WTC11 (cell line): ENCODE results near the gene NNMT. TPM values are rescaled to one million over a fixed set of nuclear protein-coding genes. Genes with fewer than 3 reads are reported as not detected.

Experiments
- ATAC-seq: fragments of 200-7000 bp; cut with Tn5 transposase; 2 replicates; pipeline ENCODE4 v1.10.0; 2021; ENCODE audit warnings: mild to moderate bottlenecking, moderate library complexity
- CTCF ChIA-PET: fragments of 300-600 bp; sonication (Branson Sonifier 250); formaldehyde crosslinking; loops from one replicate; lab custom pipeline; 2021; ENCODE audit warnings: antibody characterized with exemption; lab: Charles Lee
- POLR2A ChIA-PET: fragments of 350-600 bp; sonication (Branson Sonifier 250); formaldehyde crosslinking; loops from one replicate; lab custom pipeline; 2021; ENCODE audit warnings: antibody characterized with exemption; lab: Charles Lee
- DNase-seq: peaks from one replicate; pipeline ENCODE4 v3.0.0; 2021; ENCODE audit warnings: low spot score
- H3K27ac Mint-ChIP-seq: 2 replicates; pipeline ENCODE4 v1.8.0; 2021; ENCODE audit warnings: mixed read lengths
- H3K27me3 Mint-ChIP-seq: 2 replicates; pipeline ENCODE4 v1.8.0; 2021; ENCODE audit warnings: low read depth, mild to moderate bottlenecking, moderate library complexity, mixed read lengths
- H3K36me3 Mint-ChIP-seq: 2 replicates; pipeline ENCODE4 v1.8.0; 2021; ENCODE audit warnings: mixed read lengths
- H3K4me1 Mint-ChIP-seq: 2 replicates; pipeline ENCODE4 v1.8.0; 2022; ENCODE audit warnings: mixed read lengths
- H3K4me3 Mint-ChIP-seq: 2 replicates; pipeline ENCODE4 v1.8.0; 2021; ENCODE audit warnings: mild to moderate bottlenecking, moderate library complexity, mixed read lengths
- H3K9me3 Mint-ChIP-seq: 2 replicates; pipeline ENCODE4 v1.8.0; 2021; ENCODE audit warnings: mixed read lengths
- CDX4 ChIP-seq: fragments of 250-450 bp; sonication (Bioruptor Pico); IDR thresholded peaks from 2 replicates; pipeline ENCODE4 v1.9.0; 2021; ENCODE audit warnings: moderate library complexity, mild to moderate bottlenecking, inconsistent platforms, borderline replicate concordance
- ELF4 ChIP-seq: sonication (generic); formaldehyde crosslinking; IDR thresholded peaks from 2 replicates; pipeline ENCODE4 v1.8.1; 2022; ENCODE audit warnings: low read depth, mild to moderate bottlenecking, moderate library complexity, missing genetic modification reagents
- ETV6 ChIP-seq: sonication (generic); formaldehyde crosslinking; IDR thresholded peaks from 2 replicates; pipeline ENCODE4 v1.8.1; 2022; ENCODE audit warnings: mild to moderate bottlenecking, missing genetic modification reagents
- FOXK1 ChIP-seq: sonication (generic); formaldehyde crosslinking; IDR thresholded peaks from 2 replicates; pipeline ENCODE4 v1.8.0; 2022; ENCODE audit warnings: mild to moderate bottlenecking, moderate library complexity, missing genetic modification reagents
- GTF2I ChIP-seq: fragments of 250-450 bp; sonication (Bioruptor Pico); conservative IDR thresholded peaks from 2 replicates; pipeline ENCODE4 v1.4.0; 2021; ENCODE audit warnings: mild to moderate bottlenecking
- IRF2 ChIP-seq: sonication (generic); formaldehyde crosslinking; IDR thresholded peaks from 2 replicates; pipeline ENCODE4 v1.8.0; 2022; ENCODE audit warnings: low read depth, missing genetic modification reagents, borderline replicate concordance
- JAZF1 ChIP-seq: fragments of 250-450 bp; sonication (Bioruptor Pico); IDR thresholded peaks from 2 replicates; pipeline ENCODE4 v1.9.0; 2021; ENCODE audit warnings: moderate library complexity, mild to moderate bottlenecking, inconsistent platforms
- KAT7 ChIP-seq: sonication (generic); formaldehyde crosslinking; IDR thresholded peaks from 2 replicates; pipeline ENCODE4 v1.8.1; 2023; ENCODE audit warnings: missing genetic modification reagents, mild to moderate bottlenecking, borderline replicate concordance
- MXD4 ChIP-seq: fragments of 250-450 bp; sonication (Bioruptor Pico); IDR thresholded peaks from 2 replicates; pipeline ENCODE4 v1.8.0; 2021; ENCODE audit warnings: mild to moderate bottlenecking, moderate library complexity, borderline replicate concordance
- NR2C2 ChIP-seq: sonication (generic); formaldehyde crosslinking; IDR thresholded peaks from 2 replicates; pipeline ENCODE4 v1.8.0; 2022; ENCODE audit warnings: mild to moderate bottlenecking, missing genetic modification reagents
- RELA ChIP-seq: sonication (generic); formaldehyde crosslinking; IDR thresholded peaks from 2 replicates; pipeline ENCODE4 v1.8.1; 2022; ENCODE audit warnings: missing genetic modification reagents, mild to moderate bottlenecking, borderline replicate concordance
- RORB ChIP-seq: fragments of 250-450 bp; sonication (Bioruptor Pico); IDR thresholded peaks from 2 replicates; pipeline ENCODE4 v1.9.0; 2021; ENCODE audit warnings: mild to moderate bottlenecking
- SP1 ChIP-seq: sonication (generic); formaldehyde crosslinking; conservative IDR thresholded peaks from 2 replicates; pipeline ENCODE4 v1.8.1; 2022; ENCODE audit warnings: missing genetic modification reagents
- TCF7 ChIP-seq: sonication (generic); formaldehyde crosslinking; IDR thresholded peaks from 2 replicates; pipeline ENCODE4 v1.8.0; 2022; ENCODE audit warnings: mild to moderate bottlenecking, low read depth, missing genetic modification reagents, moderate library complexity
- USF1 ChIP-seq: sonication (generic); formaldehyde crosslinking; IDR thresholded peaks from 2 replicates; pipeline ENCODE4 v1.8.0; 2022; ENCODE audit warnings: mild to moderate bottlenecking, missing genetic modification reagents
- ZBTB43 ChIP-seq: sonication (generic); formaldehyde crosslinking; IDR thresholded peaks from 2 replicates; pipeline ENCODE4 v1.8.1; 2023; ENCODE audit warnings: mild to moderate bottlenecking, missing genetic modification reagents
- ZNF416 ChIP-seq: fragments of 250-450 bp; sonication (Bioruptor Pico); IDR thresholded peaks from 2 replicates; pipeline ENCODE4 v1.9.0; 2021; ENCODE audit warnings: mild to moderate bottlenecking, inconsistent platforms
- ZSCAN18 ChIP-seq: fragments of 250-450 bp; sonication (Bioruptor Pico); IDR thresholded peaks from 2 replicates; pipeline ENCODE4 v2.1.2; 2022; ENCODE audit warnings: mild to moderate bottlenecking, moderate library complexity
- total RNA-seq: library from RNA; stranded (reverse); gene quantifications from 3 replicates; pipeline ENCODE4 v1.2.3, GENCODE V29; 2021
- TF ChIP-seq, protein P1 (sequence below): sonication (generic); formaldehyde crosslinking; IDR thresholded peaks from 2 replicates; pipeline ENCODE4 v1.8.1; 2023; ENCODE audit warnings: mild to moderate bottlenecking, missing genetic modification reagents, moderate library complexity
- TF ChIP-seq, protein P2 (sequence below): fragments of 250-450 bp; sonication (Bioruptor Pico); IDR thresholded peaks from 2 replicates; pipeline ENCODE4 v1.8.0; 2021; ENCODE audit warnings: mild to moderate bottlenecking
- TF ChIP-seq, protein P3 (sequence below): sonication (generic); formaldehyde crosslinking; conservative IDR thresholded peaks from 2 replicates; pipeline ENCODE4 v1.8.1; 2022; ENCODE audit warnings: mild to moderate bottlenecking, missing genetic modification reagents
- TF ChIP-seq, protein P4 (sequence below): sonication (generic); formaldehyde crosslinking; IDR thresholded peaks from 2 replicates; pipeline ENCODE4 v1.8.1; 2023; ENCODE audit warnings: mild to moderate bottlenecking, missing genetic modification reagents, borderline replicate concordance

NNMT gene
- total RNA-seq, 1 experiment from 2014 or later, result 0.50 TPM

DNA sequence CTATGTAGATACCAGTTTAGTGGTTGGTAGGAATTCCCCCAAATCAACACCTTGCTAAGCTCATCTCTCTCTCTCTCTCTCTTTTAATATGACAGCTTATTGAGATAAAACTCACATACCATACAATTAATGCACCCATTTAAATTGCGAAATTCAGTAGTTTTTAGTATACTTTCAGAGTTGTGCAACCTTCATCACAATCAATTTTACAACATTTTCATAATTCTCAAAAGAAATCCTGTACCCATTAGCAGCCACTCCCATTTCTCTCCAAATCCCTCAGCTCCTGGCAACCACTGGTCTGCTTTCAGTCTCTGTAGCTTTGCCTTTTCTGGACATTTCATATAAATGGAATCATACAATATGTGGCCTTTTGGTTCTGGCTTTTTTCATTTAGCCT is 13.3 kb downstream of the NNMT start (continued):
- TF ChIP-seq ZBTB43, result no peak
- no peak for TF ChIP-seq FOXK1 (CRISPR knock-in tag)
- TF ChIP-seq, protein P1, sequence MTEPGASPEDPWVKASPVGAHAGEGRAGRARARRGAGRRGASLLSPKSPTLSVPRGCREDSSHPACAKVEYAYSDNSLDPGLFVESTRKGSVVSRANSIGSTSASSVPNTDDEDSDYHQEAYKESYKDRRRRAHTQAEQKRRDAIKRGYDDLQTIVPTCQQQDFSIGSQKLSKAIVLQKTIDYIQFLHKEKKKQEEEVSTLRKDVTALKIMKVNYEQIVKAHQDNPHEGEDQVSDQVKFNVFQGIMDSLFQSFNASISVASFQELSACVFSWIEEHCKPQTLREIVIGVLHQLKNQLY (CRISPR knock-in tag), result no peak
- TF ChIP-seq, protein P2, sequence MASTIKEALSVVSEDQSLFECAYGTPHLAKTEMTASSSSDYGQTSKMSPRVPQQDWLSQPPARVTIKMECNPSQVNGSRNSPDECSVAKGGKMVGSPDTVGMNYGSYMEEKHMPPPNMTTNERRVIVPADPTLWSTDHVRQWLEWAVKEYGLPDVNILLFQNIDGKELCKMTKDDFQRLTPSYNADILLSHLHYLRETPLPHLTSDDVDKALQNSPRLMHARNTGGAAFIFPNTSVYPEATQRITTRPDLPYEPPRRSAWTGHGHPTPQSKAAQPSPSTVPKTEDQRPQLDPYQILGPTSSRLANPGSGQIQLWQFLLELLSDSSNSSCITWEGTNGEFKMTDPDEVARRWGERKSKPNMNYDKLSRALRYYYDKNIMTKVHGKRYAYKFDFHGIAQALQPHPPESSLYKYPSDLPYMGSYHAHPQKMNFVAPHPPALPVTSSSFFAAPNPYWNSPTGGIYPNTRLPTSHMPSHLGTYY (CRISPR knock-in tag), result no peak
- no peak for TF ChIP-seq TCF7 (CRISPR knock-in tag)
- TF ChIP-seq USF1 (CRISPR knock-in tag), result no peak
- TF ChIP-seq, protein P3, sequence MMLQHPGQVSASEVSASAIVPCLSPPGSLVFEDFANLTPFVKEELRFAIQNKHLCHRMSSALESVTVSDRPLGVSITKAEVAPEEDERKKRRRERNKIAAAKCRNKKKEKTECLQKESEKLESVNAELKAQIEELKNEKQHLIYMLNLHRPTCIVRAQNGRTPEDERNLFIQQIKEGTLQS, result no peak
- no peak for TF ChIP-seq RELA (CRISPR knock-in tag)
- no peak for TF ChIP-seq IRF2 (CRISPR knock-in tag)
- TF ChIP-seq, protein P4, sequence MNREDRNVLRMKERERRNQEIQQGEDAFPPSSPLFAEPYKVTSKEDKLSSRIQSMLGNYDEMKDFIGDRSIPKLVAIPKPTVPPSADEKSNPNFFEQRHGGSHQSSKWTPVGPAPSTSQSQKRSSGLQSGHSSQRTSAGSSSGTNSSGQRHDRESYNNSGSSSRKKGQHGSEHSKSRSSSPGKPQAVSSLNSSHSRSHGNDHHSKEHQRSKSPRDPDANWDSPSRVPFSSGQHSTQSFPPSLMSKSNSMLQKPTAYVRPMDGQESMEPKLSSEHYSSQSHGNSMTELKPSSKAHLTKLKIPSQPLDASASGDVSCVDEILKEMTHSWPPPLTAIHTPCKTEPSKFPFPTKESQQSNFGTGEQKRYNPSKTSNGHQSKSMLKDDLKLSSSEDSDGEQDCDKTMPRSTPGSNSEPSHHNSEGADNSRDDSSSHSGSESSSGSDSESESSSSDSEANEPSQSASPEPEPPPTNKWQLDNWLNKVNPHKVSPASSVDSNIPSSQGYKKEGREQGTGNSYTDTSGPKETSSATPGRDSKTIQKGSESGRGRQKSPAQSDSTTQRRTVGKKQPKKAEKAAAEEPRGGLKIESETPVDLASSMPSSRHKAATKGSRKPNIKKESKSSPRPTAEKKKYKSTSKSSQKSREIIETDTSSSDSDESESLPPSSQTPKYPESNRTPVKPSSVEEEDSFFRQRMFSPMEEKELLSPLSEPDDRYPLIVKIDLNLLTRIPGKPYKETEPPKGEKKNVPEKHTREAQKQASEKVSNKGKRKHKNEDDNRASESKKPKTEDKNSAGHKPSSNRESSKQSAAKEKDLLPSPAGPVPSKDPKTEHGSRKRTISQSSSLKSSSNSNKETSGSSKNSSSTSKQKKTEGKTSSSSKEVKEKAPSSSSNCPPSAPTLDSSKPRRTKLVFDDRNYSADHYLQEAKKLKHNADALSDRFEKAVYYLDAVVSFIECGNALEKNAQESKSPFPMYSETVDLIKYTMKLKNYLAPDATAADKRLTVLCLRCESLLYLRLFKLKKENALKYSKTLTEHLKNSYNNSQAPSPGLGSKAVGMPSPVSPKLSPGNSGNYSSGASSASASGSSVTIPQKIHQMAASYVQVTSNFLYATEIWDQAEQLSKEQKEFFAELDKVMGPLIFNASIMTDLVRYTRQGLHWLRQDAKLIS (CRISPR knock-in tag), result no peak
- TF ChIP-seq ELF4, result no peak

DNA sequence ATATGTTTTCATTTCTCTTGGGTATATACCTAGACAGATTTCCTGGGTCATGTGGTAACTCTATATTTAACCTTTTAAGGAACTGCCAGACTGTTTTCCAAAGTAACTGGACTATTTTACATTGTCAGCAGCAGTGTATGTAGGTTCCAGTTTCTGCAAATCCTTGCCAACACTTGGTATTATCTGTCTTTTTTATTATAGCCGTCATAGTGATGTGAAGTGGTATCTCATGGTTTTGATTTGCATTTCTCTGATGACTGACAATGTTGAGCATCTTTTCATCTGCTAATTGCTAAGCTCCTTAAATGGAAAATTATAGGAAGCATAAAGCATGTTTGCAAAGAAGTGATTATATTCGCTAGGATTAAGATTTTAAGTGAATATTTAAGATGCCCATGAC is 13.9 kb downstream of the NNMT start:
- H3K4me3 Mint-ChIP-seq, result no peak overlapping the region
- POLR2A ChIA-PET, result no interaction called here
- no peaks in the 10 kb centered on the region for H3K36me3 Mint-ChIP-seq
- peaks cover 14% of the 10 kb centered on the region for H3K4me1 Mint-ChIP-seq
- no peak overlapping the region for H3K27ac Mint-ChIP-seq
- H3K27me3 Mint-ChIP-seq, result peaks cover 4% of the 10 kb centered on the region
- ATAC-seq (no peak), DNase-seq (no peak)
- CTCF ChIA-PET, result no interaction called here
- peaks cover 3% of the 10 kb centered on the region; the same call in 1 of the 2 replicates for H3K9me3 Mint-ChIP-seq
- TF ChIP-seq ETV6 (no peak), JAZF1 (CRISPR knock-in tag) (no peak), CDX4 (CRISPR knock-in tag) (no peak), NR2C2 (CRISPR knock-in tag) (no peak), SP1 (no peak), ZNF416 (CRISPR knock-in tag) (no peak), MXD4 (CRISPR knock-in tag) (no peak), ZSCAN18 (CRISPR knock-in tag) (no peak), KAT7 (CRISPR knock-in tag) (no peak), GTF2I (CRISPR knock-in tag) (no peak), RELA (CRISPR knock-in tag) (no peak), RORB (CRISPR knock-in tag) (no peak)
- TF ChIP-seq, protein P3, result no peak
